H1 (cell line): Measurements from ENCODE around the gene COL4A3. TPM values are rescaled to one million over a fixed set of nuclear protein-coding genes. Genes with fewer than 3 reads are reported as not detected.

Experiments
- CTCF ChIA-PET: fragments of 300-600 bp; sonication (Branson Sonifier 250); formaldehyde crosslinking; loops from one replicate; lab custom pipeline; 2021; ENCODE audit not compliant: partially characterized antibody; lab: Charles Lee
- POLR2A ChIA-PET: fragments of 300-600 bp; sonication (Branson Sonifier 250); formaldehyde crosslinking; loops from one replicate; lab custom pipeline; 2021; ENCODE audit warnings: inconsistent platforms; ENCODE audit not compliant: partially characterized antibody; lab: Charles Lee
- DNase-seq, 2 experiments: peaks; one replicate each; pipeline versions ENCODE4 v3.0.0 to v3.0.0-alpha.2; 2010 to 2022; ENCODE audit warnings: low spot score in 2 of 2, low read depth in 1 of 2, mixed read lengths in 1 of 2
- FAIRE-seq: peaks from 2 replicates; lab custom pipeline; 2011; peaks lifted over from hg19 to GRCh38; lab: Jason Lieb, UNC
- H2AFZ ChIP-seq: 2 replicates; pipeline ENCODE4 v1.8.1; 2012; ENCODE audit warnings: low read length, inconsistent platforms
- H2AK5ac ChIP-seq: 2 replicates; pipeline ENCODE4 v1.6.1; 2013; ENCODE audit warnings: low read depth, low read length
- H2BK120ac ChIP-seq: replicated peaks from 2 replicates; pipeline ENCODE3; 2013; ENCODE audit warnings: low read depth, low read length, inconsistent platforms
- H2BK12ac ChIP-seq: 2 replicates; pipeline ENCODE4 v1.6.1; 2013; ENCODE audit warnings: low read depth, low read length
- H2BK15ac ChIP-seq: 2 replicates; pipeline ENCODE4 v1.6.1; 2013; ENCODE audit warnings: low read length
- H2BK20ac ChIP-seq: 2 replicates; pipeline ENCODE4 v1.6.1; 2013; ENCODE audit warnings: low read length
- H2BK5ac ChIP-seq: 2 replicates; pipeline ENCODE4 v1.6.1; 2013; ENCODE audit warnings: low read depth, low read length
- H3K14ac ChIP-seq: 2 replicates; pipeline ENCODE4 v1.6.1; 2013; ENCODE audit warnings: inconsistent platforms; ENCODE audit not compliant: insufficient read length
- H3K18ac ChIP-seq: 2 replicates; pipeline ENCODE4 v1.6.1; 2013; ENCODE audit warnings: low read length; ENCODE audit errors: extremely low read depth
- H3K23ac ChIP-seq: 2 replicates; pipeline ENCODE4 v1.6.1; 2013; ENCODE audit warnings: inconsistent platforms; ENCODE audit not compliant: insufficient read length
- H3K23me2 ChIP-seq: 2 replicates; pipeline ENCODE4 v1.6.1; 2013; ENCODE audit warnings: low read depth, low read length
- H3K27ac ChIP-seq: 2 replicates; pipeline ENCODE4 v1.6.1; 2011; ENCODE audit warnings: low read depth, low read length, inconsistent platforms
- H3K27me3 ChIP-seq, 4 experiments: replicated peaks in 1 of 4; 1 replicate in 1 of 4; 2 replicates in 3 of 4; pipeline versions ENCODE4 v1.6.1 to v1.8.1; 2011 to 2013; ENCODE audit warnings: low read length in 3 of 4, mild to moderate bottlenecking in 3 of 4, inconsistent platforms in 2 of 4, mixed read lengths in 2 of 4, moderate library complexity in 1 of 4; ENCODE audit not compliant: control insufficient read depth in 3 of 4, insufficient read depth in 3 of 4; ENCODE audit errors: extremely low read depth in 1 of 4
- H3K36me3 ChIP-seq, 4 experiments: 2 replicates each; pipeline versions ENCODE4 v1.6.1 to v1.8.1; 2011 to 2013; ENCODE audit warnings: mild to moderate bottlenecking in 4 of 4, low read length in 3 of 4, moderate library complexity in 2 of 4, control low read depth in 1 of 4, inconsistent platforms in 1 of 4; ENCODE audit not compliant: insufficient read depth in 4 of 4, control insufficient read depth in 2 of 4
- H3K4ac ChIP-seq: replicated peaks from 2 replicates; pipeline ENCODE3; 2013; ENCODE audit warnings: low read length, low read depth, mixed read lengths, inconsistent platforms; ENCODE audit not compliant: insufficient read length
- H3K4me1 ChIP-seq, 4 experiments: replicated peaks in 1 of 4; 1 replicate in 1 of 4; 2 replicates in 3 of 4; pipeline versions ENCODE4 v1.6.1 to v1.8.1; 2011 to 2013; ENCODE audit warnings: low read length in 3 of 4, inconsistent platforms in 2 of 4, mixed read lengths in 1 of 4; ENCODE audit not compliant: insufficient read depth in 4 of 4, control insufficient read depth in 3 of 4
- H3K4me2 ChIP-seq, 2 experiments: 2 replicates each; pipeline versions ENCODE4 v1.6.1 to v1.8.1; 2011 to 2013; ENCODE audit warnings: low read depth in 2 of 2, low read length in 2 of 2, control low read depth in 1 of 2, inconsistent platforms in 1 of 2, mild to moderate bottlenecking in 1 of 2; ENCODE audit not compliant: insufficient read depth in 1 of 2
- H3K4me3 ChIP-seq, 4 experiments: fragments of 200-600, 300-600 bp in 1 of 4; sonication (generic), shearing (Covaris generic), sonication (Bioruptor Twin) in 1 of 4; 2 replicates each; pipeline versions ENCODE4 v1.5.1 to v1.8.1; 2011 to 2016; ENCODE audit warnings: low read length in 4 of 4, low read depth in 3 of 4, control low read depth in 2 of 4, inconsistent platforms in 2 of 4, mild to moderate bottlenecking in 2 of 4, mixed read lengths in 1 of 4, moderate library complexity in 1 of 4; ENCODE audit not compliant: insufficient read depth in 2 of 4; ENCODE audit errors: extremely low read depth in 1 of 4
- H3K56ac ChIP-seq: replicated peaks from 2 replicates; pipeline ENCODE3; 2013; ENCODE audit warnings: low read depth, mild to moderate bottlenecking, mixed read lengths, low read length, inconsistent platforms; ENCODE audit not compliant: insufficient read length
- H3K79me1 ChIP-seq: 2 replicates; pipeline ENCODE4 v1.6.1; 2013; ENCODE audit warnings: low read depth, low read length, control low read depth
- H3K79me2 ChIP-seq, 2 experiments: 2 replicates each; pipeline versions ENCODE4 v1.6.1 to v1.8.1; 2012 to 2013; ENCODE audit warnings: low read length in 2 of 2, mild to moderate bottlenecking in 2 of 2, inconsistent platforms in 1 of 2; ENCODE audit not compliant: insufficient read depth in 2 of 2, control insufficient read depth in 1 of 2
- H3K9ac ChIP-seq, 4 experiments: replicated peaks in 1 of 4; 1 replicate in 1 of 4; 2 replicates in 3 of 4; pipeline versions ENCODE4 v1.6.1 to v1.8.1; 2011 to 2013; ENCODE audit warnings: low read depth in 3 of 4, low read length in 3 of 4, control low read depth in 2 of 4, mild to moderate bottlenecking in 2 of 4, moderate library complexity in 2 of 4, inconsistent platforms in 1 of 4; ENCODE audit errors: extremely low read depth in 1 of 4
- H3K9me3 ChIP-seq, 2 experiments: 2 replicates each; pipeline versions ENCODE4 v1.6.1 to v1.8.1; 2012 to 2013; ENCODE audit warnings: mild to moderate bottlenecking in 2 of 2, moderate library complexity in 2 of 2, control low read depth in 1 of 2, inconsistent platforms in 1 of 2, low read depth in 1 of 2, low read length in 1 of 2, mixed read lengths in 1 of 2; ENCODE audit not compliant: insufficient read depth in 2 of 2
- H4K20me1 ChIP-seq, 2 experiments: replicated peaks in 1 of 2; 2 replicates each; pipeline versions ENCODE3 to v1.8.1; 2011 to 2013; ENCODE audit warnings: inconsistent platforms in 2 of 2, low read length in 2 of 2, mild to moderate bottlenecking in 1 of 2; ENCODE audit not compliant: insufficient read depth in 2 of 2, control insufficient read depth in 1 of 2
- H4K5ac ChIP-seq: 2 replicates; pipeline ENCODE4 v1.6.1; 2013; ENCODE audit warnings: low read length, low read depth, mixed read lengths, inconsistent platforms; ENCODE audit not compliant: insufficient read length
- H4K8ac ChIP-seq: 2 replicates; pipeline ENCODE4 v1.8.0; 2013; ENCODE audit warnings: mild to moderate bottlenecking, moderate library complexity, low read length, inconsistent platforms; ENCODE audit not compliant: insufficient read depth; ENCODE audit errors: extremely low read depth
- H4K91ac ChIP-seq: replicated peaks from 2 replicates; pipeline ENCODE3; 2013; ENCODE audit warnings: low read length, mixed read lengths, inconsistent platforms; ENCODE audit not compliant: insufficient read length
- CHD1 ChIP-seq: IDR thresholded peaks from 2 replicates; pipeline ENCODE4 v1.6.1; 2012; ENCODE audit warnings: low read depth, low read length, improper control_type of control experiment
- RXRA ChIP-seq: IDR thresholded peaks from 2 replicates; pipeline ENCODE4 v1.6.1; 2011; ENCODE audit warnings: low read depth, mild to moderate bottlenecking, low read length, moderate library complexity; ENCODE audit not compliant: insufficient read depth
- WGBS, 2 experiments: shearing (Covaris generic) in 1 of 2; methylation state at CpG; one replicate each; pipeline versions ENCODE4 v1.1.6 to v1.1.7; 2013 to 2015; ENCODE audit warnings: low lambda C conversion rate in 2 of 2, mixed read lengths in 2 of 2, inconsistent platforms in 1 of 2, low coverage in 1 of 2, missing lambda C conversion rate in 1 of 2; ENCODE audit not compliant: insufficient replicate concordance in 2 of 2, insufficient coverage in 1 of 2, insufficient read length in 1 of 2; ENCODE audit errors: extremely low coverage in 1 of 2, missing lambda C conversion rate in 1 of 2; 5-methylcytosine and 5-hydroxymethylcytosine counted together
- polyA plus RNA-seq, 7 experiments: library from polyadenylated mRNA; depleted of rRNA in 3 of 7; stranded (reverse) in 5 of 7; unstranded in 2 of 7; fragments of >200 nt in 5 of 7; fragments of 200-250 nt in 2 of 7; gene quantifications; 1 replicate in 5 of 7; 2 replicates in 1 of 7; 4 replicates in 1 of 7; pipeline versions ENCODE4 v1.2.1 to v1.2.3, GENCODE V29; 2011 to 2013; ENCODE audit warnings: missing spikeins in 2 of 7, mixed read lengths in 2 of 7
- total RNA-seq: library from RNA; stranded (reverse); fragmentation: NEBNext Ultra II Directional; extraction: Animal tissue kit (Norgen Biotek cat#: 25700); gene quantifications from 2 replicates; pipeline ENCODE4 v1.2.1, GENCODE V29; 2021

Gene COL4A3
- total and polyA plus RNA-seq, 2 of the 8 experiments (the other 6 are each of a cell fraction or from before 2014, with no cell fraction given), result 0.12 to 0.17 TPM

DNA sequence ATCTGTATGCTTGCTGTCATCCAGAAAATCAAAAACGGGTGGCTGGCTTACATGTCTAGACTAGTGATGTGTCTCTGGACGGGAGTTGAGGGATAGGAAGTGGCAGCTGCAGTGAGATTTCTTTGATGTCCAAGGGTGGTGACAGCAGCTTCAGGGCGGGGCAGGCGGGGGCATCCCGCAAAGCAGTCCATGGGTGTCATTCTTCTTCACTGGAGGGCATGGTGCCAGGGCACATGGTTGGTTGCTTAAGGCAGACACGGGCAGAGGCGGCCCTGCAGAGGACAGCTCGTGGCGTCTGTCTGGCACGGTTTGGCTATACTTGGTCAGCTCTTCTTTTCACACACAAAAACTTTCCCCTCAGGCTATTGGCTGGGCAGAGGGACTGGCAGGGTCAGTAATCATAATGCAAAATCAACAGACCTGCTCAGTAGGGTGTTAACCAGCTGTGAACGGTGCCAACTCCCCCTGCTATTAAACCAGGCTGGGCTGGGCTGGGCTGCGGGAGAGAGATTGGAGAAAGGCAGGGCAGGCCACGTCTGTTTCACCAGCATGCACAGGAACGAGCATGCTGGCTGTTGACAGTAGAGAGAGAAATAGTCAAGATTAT lies 63.7 kb downstream of the COL4A3 start:
- Histone ChIP-seq H2BK12ac (no peak overlapping the region), H2AK5ac (no peak overlapping the region), H3K9me3 (no peaks in the 10 kb centered on the region), H3K4me2 (no peak overlapping the region), H2BK120ac (no peak overlapping the region), H4K8ac (no peak overlapping the region), H4K5ac (no peak overlapping the region), H3K4ac (no peak overlapping the region), H3K23me2 (no peaks in the 10 kb centered on the region; the same call in 1 of the 2 replicates), H3K4me1 (no peaks in the 10 kb centered on the region), H2BK20ac (no peak overlapping the region), H2BK15ac (no peak overlapping the region), H3K79me1 (no peaks in the 10 kb centered on the region), H3K14ac (no peak overlapping the region), H2BK5ac (no peak overlapping the region), H4K20me1 (no peaks in the 10 kb centered on the region), H3K9ac (no peak overlapping the region), H3K4me3 (no peak overlapping the region), H3K36me3 (no peaks in the 10 kb centered on the region), H3K27ac (no peak overlapping the region), H3K27me3 (no peaks in the 10 kb centered on the region), H3K18ac (no peak overlapping the region), H4K91ac (no peak overlapping the region), H2AFZ (no peak overlapping the region; the same call in 1 of the 2 replicates), H3K79me2 (no peaks in the 10 kb centered on the region), H3K23ac (no peak overlapping the region), H3K56ac (no peak overlapping the region)
- no peak for FAIRE-seq
- 88% methylated on average over 14 of the region's 14 CpGs; no CpG with 5 or more reads in 1 of the 2 experiments for WGBS, 2 experiments
- DNase-seq, result no peak
- ChIA-PET CTCF (interaction anchor here (1.1 to 3.2 kb wide), 4 partner anchors 9 to 92 kb away, joined by 4 to 21 read pairs (median 5); no protein-coding TSS in a partner anchor), POLR2A (no interaction called here)
- TF ChIP-seq CHD1 (no peak), RXRA (no peak)
